ENCODE measurements around the gene FOXL2. TPM values are rescaled to one million over a fixed set of nuclear protein-coding genes. Genes with fewer than 3 reads are reported as not detected.

The FOXL2 gene
- total and polyA plus RNA-seq, 4 donors: 0.14 TPM; not detected in 3

- Histone ChIP-seq H3K27ac (ENCODE audit: low read depth in 1 of 2, low read length in 1 of 2) (no peak overlapping the region), H3K4me1 (ENCODE audit: control insufficient read depth in 5 of 5, insufficient read depth in 5 of 5, low read length in 5 of 5) (peaks cover 0 to 36% (median 0%) of the 10 kb centered on the region in 5 donors), H3K9me3 (ENCODE audit: control insufficient read depth in 4 of 4, insufficient read depth in 3 of 4, low read length in 3 of 4) (peaks cover 0 to 8% (median 0%) of the 10 kb centered on the region in 4 donors), H3K27me3 (ENCODE audit: control insufficient read depth in 3 of 3, insufficient read depth in 3 of 3, low read length in 2 of 3) (peaks cover 4 to 100% (median 94%) of the 10 kb centered on the region in 3 donors), H3K4me3 (no peak overlapping the region), H3K9ac (ENCODE audit: insufficient read depth in 1 of 2, low read length in 2 of 2) (no peak overlapping the region), H3K36me3 (ENCODE audit: control insufficient read depth in 4 of 4, insufficient read depth in 4 of 4, low read length in 4 of 4) (no peaks in the 10 kb centered on the region)
- DNase-seq: no peak
- TF ChIP-seq, protein P1, sequence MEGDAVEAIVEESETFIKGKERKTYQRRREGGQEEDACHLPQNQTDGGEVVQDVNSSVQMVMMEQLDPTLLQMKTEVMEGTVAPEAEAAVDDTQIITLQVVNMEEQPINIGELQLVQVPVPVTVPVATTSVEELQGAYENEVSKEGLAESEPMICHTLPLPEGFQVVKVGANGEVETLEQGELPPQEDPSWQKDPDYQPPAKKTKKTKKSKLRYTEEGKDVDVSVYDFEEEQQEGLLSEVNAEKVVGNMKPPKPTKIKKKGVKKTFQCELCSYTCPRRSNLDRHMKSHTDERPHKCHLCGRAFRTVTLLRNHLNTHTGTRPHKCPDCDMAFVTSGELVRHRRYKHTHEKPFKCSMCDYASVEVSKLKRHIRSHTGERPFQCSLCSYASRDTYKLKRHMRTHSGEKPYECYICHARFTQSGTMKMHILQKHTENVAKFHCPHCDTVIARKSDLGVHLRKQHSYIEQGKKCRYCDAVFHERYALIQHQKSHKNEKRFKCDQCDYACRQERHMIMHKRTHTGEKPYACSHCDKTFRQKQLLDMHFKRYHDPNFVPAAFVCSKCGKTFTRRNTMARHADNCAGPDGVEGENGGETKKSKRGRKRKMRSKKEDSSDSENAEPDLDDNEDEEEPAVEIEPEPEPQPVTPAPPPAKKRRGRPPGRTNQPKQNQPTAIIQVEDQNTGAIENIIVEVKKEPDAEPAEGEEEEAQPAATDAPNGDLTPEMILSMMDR (IDR thresholded peaks at IDR 0.05; ENCODE audit: control extremely low read depth, extremely low read depth): no peak
- WGBS, 2 donors: 55% methylated on average over 6 of the region's 6 CpGs
- no peak for ATAC-seq (ENCODE audit: insufficient read depth, low FRiP score)
Measured at GRCh38 chr3:138940446-138940845, 6.5 kb downstream of the FOXL2 start.

GRCh38 chr3:138939561-138940241 is 7.2 kb downstream of the FOXL2 start:
- 4 to 7% methylated on average over 50 to 52 of the region's 52 CpGs for WGBS, 2 donors
- no peaks in the 10 kb centered on the region for H3K36me3 ChIP-seq (ENCODE audit: control insufficient read depth in 4 of 4, insufficient read depth in 4 of 4, low read length in 4 of 4)
- H3K9ac ChIP-seq (ENCODE audit: insufficient read depth in 1 of 2, low read length in 2 of 2): no peak overlapping the region
- ATAC-seq (ENCODE audit: insufficient read depth, low FRiP score) (no peak), DNase-seq (no peak)
- TF ChIP-seq, protein P1 (IDR thresholded peaks at IDR 0.05; ENCODE audit: control extremely low read depth, extremely low read depth): no peak
- no peak overlapping the region for H3K27ac ChIP-seq (ENCODE audit: low read depth in 1 of 2, low read length in 1 of 2)
- peaks cover 4 to 100% (median 94%) of the 10 kb centered on the region in 3 donors for H3K27me3 ChIP-seq (ENCODE audit: control insufficient read depth in 3 of 3, insufficient read depth in 3 of 3, low read length in 2 of 3)
- no peak overlapping the region for H3K4me3 ChIP-seq
- peaks cover 0 to 29% (median 0%) of the 10 kb centered on the region in 5 donors for H3K4me1 ChIP-seq (ENCODE audit: control insufficient read depth in 5 of 5, insufficient read depth in 5 of 5, low read length in 5 of 5)
- peaks cover 0 to 6% (median 0%) of the 10 kb centered on the region in 4 donors for H3K9me3 ChIP-seq (ENCODE audit: control insufficient read depth in 4 of 4, insufficient read depth in 3 of 4, low read length in 3 of 4)

- 4 to 8% methylated on average over 32 of the region's 32 CpGs for WGBS, 2 donors
- H3K9ac ChIP-seq (ENCODE audit: insufficient read depth in 1 of 2, low read length in 2 of 2): no peak overlapping the region
- no peaks in the 10 kb centered on the region for H3K36me3 ChIP-seq (ENCODE audit: control insufficient read depth in 4 of 4, insufficient read depth in 4 of 4, low read length in 4 of 4)
- ATAC-seq (ENCODE audit: insufficient read depth, low FRiP score): no peak
- H3K9me3 ChIP-seq (ENCODE audit: control insufficient read depth in 4 of 4, insufficient read depth in 3 of 4, low read length in 3 of 4): peaks cover 0 to 6% (median 0%) of the 10 kb centered on the region in 4 donors
- TF ChIP-seq, protein P1 (IDR thresholded peaks at IDR 0.05; ENCODE audit: control extremely low read depth, extremely low read depth): no peak
- no peak overlapping the region for H3K27ac ChIP-seq (ENCODE audit: low read depth in 1 of 2, low read length in 1 of 2)
- H3K4me1 ChIP-seq (ENCODE audit: control insufficient read depth in 5 of 5, insufficient read depth in 5 of 5, low read length in 5 of 5): peaks cover 0 to 29% (median 0%) of the 10 kb centered on the region in 5 donors
- H3K27me3 ChIP-seq (ENCODE audit: control insufficient read depth in 3 of 3, insufficient read depth in 3 of 3, low read length in 2 of 3): peaks cover 4 to 99% (median 94%) of the 10 kb centered on the region in 3 donors
- DNase-seq: no peak
- H3K4me3 ChIP-seq: no peak overlapping the region
Measured at GRCh38 chr3:138938877-138939560, 7.9 kb downstream of the FOXL2 start.

Measured in lung (tissue), 12 donors.